Keratinocyte (primary cell): ENCODE results near the gene CHD9NB.

Source experiments
- EZH2 ChIP-seq: IDR thresholded peaks from one replicate; pipeline ENCODE4 v1.6.1; 2012; ENCODE audit warnings: inconsistent platforms, mild to moderate bottlenecking, low read length, moderate library complexity
- TF ChIP-seq, protein P1 (sequence below), 3 experiments: IDR thresholded peaks in 1 of 3; conservative IDR thresholded peaks in 1 of 3; optimal IDR thresholded peaks in 1 of 3; 2 replicates in 2 of 3; 3 replicates in 1 of 3; pipeline versions ENCODE3 to v1.5.1; 2011; ENCODE audit warnings: low read length in 3 of 3, mild to moderate bottlenecking in 3 of 3, moderate library complexity in 2 of 3, control low read depth in 1 of 3, inconsistent platforms in 1 of 3; ENCODE audit not compliant: insufficient read depth in 2 of 3; ENCODE audit errors: extremely low read depth in 1 of 3

DNA sequence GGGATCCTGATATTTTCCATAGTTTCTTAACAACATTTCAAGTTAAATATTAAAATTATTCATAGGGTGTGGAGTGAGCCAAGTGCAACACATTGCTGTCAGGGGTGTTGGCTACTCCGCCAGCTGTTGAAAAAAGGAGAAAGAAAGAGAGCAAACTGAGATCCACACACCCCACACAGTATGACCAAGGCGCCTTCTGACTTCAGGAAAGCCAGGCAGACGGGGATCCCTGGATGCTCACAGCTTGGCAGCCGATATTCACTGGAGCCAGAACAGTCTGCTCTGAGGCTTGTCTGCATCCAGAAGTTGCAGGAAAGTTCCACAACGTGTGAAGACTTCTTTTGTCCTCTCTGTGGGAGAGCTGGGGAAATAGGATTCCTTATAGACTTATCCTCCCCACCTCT lies 9.3 kb downstream of the CHD9NB start:
- TF ChIP-seq, protein P1, sequence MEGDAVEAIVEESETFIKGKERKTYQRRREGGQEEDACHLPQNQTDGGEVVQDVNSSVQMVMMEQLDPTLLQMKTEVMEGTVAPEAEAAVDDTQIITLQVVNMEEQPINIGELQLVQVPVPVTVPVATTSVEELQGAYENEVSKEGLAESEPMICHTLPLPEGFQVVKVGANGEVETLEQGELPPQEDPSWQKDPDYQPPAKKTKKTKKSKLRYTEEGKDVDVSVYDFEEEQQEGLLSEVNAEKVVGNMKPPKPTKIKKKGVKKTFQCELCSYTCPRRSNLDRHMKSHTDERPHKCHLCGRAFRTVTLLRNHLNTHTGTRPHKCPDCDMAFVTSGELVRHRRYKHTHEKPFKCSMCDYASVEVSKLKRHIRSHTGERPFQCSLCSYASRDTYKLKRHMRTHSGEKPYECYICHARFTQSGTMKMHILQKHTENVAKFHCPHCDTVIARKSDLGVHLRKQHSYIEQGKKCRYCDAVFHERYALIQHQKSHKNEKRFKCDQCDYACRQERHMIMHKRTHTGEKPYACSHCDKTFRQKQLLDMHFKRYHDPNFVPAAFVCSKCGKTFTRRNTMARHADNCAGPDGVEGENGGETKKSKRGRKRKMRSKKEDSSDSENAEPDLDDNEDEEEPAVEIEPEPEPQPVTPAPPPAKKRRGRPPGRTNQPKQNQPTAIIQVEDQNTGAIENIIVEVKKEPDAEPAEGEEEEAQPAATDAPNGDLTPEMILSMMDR (optimal IDR thresholded peaks at IDR 0.05 in 1 of 3, IDR thresholded peaks at IDR 0.05 in 1 of 3, conservative IDR thresholded peaks at IDR 0.05 in 1 of 3; ENCODE audit: extremely low read depth in 1 of 3, insufficient read depth in 2 of 3, low read length in 3 of 3): no peak
- TF ChIP-seq EZH2: no peak
